Activated CD4-positive, alpha-beta memory T cell treated with anti-CD3 and anti-CD28 coated beads for 36 hours (primary cell): Measurements from ENCODE around the gene NKX3-2. TPM values are rescaled to one million over a fixed set of nuclear protein-coding genes. Genes with fewer than 3 reads are reported as not detected.
A peak's percentile ranks its signal among the peaks of the same experiment; 100 is the strongest.

Experiments
- CTCF ChIA-PET: fragments of 350-600 bp; sonication (Branson Sonifier 250); formaldehyde crosslinking; loops from one replicate; lab custom pipeline; 2021; ENCODE audit warnings: antibody characterized with exemption, inconsistent platforms; lab: Charles Lee
- POLR2A ChIA-PET: fragments of 350-600 bp; sonication (Branson Sonifier 250); formaldehyde crosslinking; loops from one replicate; lab custom pipeline; 2021; ENCODE audit warnings: antibody characterized with exemption; lab: Charles Lee
- DNase-seq: peaks from one replicate; pipeline ENCODE4 v3.0.0-alpha.2; 2020
- H3K27ac Mint-ChIP-seq: one replicate; pipeline ENCODE4 v1.8.0; 2021; ENCODE audit warnings: mixed read lengths
- H3K27me3 Mint-ChIP-seq: one replicate; pipeline ENCODE4 v1.8.0; 2021; ENCODE audit warnings: mixed read lengths
- H3K36me3 Mint-ChIP-seq: one replicate; pipeline ENCODE4 v1.8.0; 2021; ENCODE audit warnings: mixed read lengths
- H3K4me1 Mint-ChIP-seq: one replicate; pipeline ENCODE4 v1.8.0; 2021; ENCODE audit warnings: low read depth, mixed read lengths
- H3K4me3 Mint-ChIP-seq: one replicate; pipeline ENCODE4 v1.8.0; 2021; ENCODE audit warnings: mild to moderate bottlenecking, mixed read lengths
- H3K9me3 Mint-ChIP-seq: one replicate; pipeline ENCODE4 v1.8.0; 2021; ENCODE audit warnings: mixed read lengths
- intact Hi-C: fragments of 100-400 bp; cut with micrococcal nuclease; formaldehyde crosslinking; loops from one replicate; pipeline ENCODE4 v1.15.1; 2023
- total RNA-seq, 2 experiments: library from RNA; stranded (reverse); gene quantifications; one replicate each; pipeline ENCODE4 v1.2.3, GENCODE V29; 2021

NKX3-2 gene
- total RNA-seq, 2 experiments from 2014 or later = not detected

GRCh38 chr4:13527981-13528820 is 16.1 kb downstream of the NKX3-2 start:
- Mint-ChIP-seq H3K4me3 (peak overlapping the region; percentile 47), H3K9me3 (peaks cover 10% of the 10 kb centered on the region), H3K27me3 (peaks cover 81% of the 10 kb centered on the region), H3K36me3 (peaks cover 3% of the 10 kb centered on the region), H3K27ac (no peak overlapping the region), H3K4me1 (peaks cover 23% of the 10 kb centered on the region)
- peak; percentile 55 for DNase-seq
- intact Hi-C loops = loop anchor here (1.0 to 2.0 kb wide), 2 partner anchors 17 to 43 kb away; partner anchors contain the start of gene RAB28
- ChIA-PET POLR2A (no interaction called here), CTCF (interaction anchor here (1.0 to 3.8 kb wide), 3 partner anchors 13 to 20 kb away, joined by 3 to 12 read pairs (median 3); partner anchors contain the start of gene NKX3-2)

DNA sequence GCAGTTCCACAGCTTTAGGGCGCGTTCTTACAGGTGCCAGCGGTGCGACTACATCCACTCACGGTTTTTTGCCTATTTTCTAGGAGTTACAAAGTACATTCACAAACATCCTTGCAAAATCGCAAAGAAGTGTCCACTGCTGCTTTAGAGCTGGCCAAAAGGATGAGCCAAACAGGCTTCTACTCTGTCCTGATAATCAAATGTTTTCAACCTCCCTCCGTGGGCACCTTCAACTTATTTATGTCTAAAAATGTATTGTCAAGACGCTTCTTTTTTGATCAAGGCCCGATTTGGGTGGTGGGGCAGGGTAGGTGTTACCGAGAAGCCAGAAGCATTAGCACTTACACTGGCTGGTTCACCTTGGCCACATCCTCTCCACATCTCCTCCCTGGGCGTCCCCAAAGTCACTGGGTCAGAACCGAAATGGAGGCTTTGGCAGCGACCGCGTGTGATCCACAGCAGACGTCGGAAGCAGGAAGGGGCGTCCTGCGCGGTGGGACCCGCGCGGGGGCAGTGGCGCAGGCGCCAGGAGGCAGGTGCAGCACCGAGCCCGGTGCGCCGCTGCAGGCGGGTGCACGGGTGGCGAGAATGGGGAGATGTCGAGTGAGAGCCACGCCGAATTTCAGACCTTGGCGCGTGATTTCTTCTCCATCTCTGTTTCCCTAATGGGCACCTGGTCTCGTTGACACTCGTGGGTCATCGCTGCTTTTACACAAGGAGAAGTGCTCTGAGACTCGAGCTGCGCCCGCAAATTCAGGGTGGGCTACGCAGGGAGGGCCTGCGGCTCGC is 16.9 kb downstream of the NKX3-2 start:
- peaks cover 26% of the 10 kb centered on the region for H3K4me1 Mint-ChIP-seq
- H3K4me3 Mint-ChIP-seq = no peak overlapping the region
- peaks cover 86% of the 10 kb centered on the region for H3K27me3 Mint-ChIP-seq
- H3K9me3 Mint-ChIP-seq = peaks cover 10% of the 10 kb centered on the region
- H3K36me3 Mint-ChIP-seq = peaks cover 6% of the 10 kb centered on the region
- no peak for DNase-seq
- intact Hi-C loops = no loop called here
- ChIA-PET POLR2A (no interaction called here), CTCF (interaction anchor here (1.0 to 3.8 kb wide), 3 partner anchors 14 to 21 kb away, joined by 3 to 12 read pairs (median 3); partner anchors contain the start of gene NKX3-2)
- no peak overlapping the region for H3K27ac Mint-ChIP-seq

GRCh38 chr4:13526658-13527057 is 17.6 kb downstream of the NKX3-2 start:
- intact Hi-C loops = no loop called here
- Mint-ChIP-seq H3K9me3 (peaks cover 10% of the 10 kb centered on the region), H3K27me3 (peaks cover 89% of the 10 kb centered on the region), H3K27ac (no peak overlapping the region), H3K36me3 (peaks cover 6% of the 10 kb centered on the region), H3K4me3 (no peak overlapping the region), H3K4me1 (peaks cover 26% of the 10 kb centered on the region)
- ChIA-PET CTCF (interaction anchor here (1.0 to 1.3 kb wide), 3 partner anchors 17 to 21 kb away, joined by 3 to 4 read pairs (median 4); partner anchors contain the start of gene NKX3-2), POLR2A (no interaction called here)
- DNase-seq = no peak

DNA sequence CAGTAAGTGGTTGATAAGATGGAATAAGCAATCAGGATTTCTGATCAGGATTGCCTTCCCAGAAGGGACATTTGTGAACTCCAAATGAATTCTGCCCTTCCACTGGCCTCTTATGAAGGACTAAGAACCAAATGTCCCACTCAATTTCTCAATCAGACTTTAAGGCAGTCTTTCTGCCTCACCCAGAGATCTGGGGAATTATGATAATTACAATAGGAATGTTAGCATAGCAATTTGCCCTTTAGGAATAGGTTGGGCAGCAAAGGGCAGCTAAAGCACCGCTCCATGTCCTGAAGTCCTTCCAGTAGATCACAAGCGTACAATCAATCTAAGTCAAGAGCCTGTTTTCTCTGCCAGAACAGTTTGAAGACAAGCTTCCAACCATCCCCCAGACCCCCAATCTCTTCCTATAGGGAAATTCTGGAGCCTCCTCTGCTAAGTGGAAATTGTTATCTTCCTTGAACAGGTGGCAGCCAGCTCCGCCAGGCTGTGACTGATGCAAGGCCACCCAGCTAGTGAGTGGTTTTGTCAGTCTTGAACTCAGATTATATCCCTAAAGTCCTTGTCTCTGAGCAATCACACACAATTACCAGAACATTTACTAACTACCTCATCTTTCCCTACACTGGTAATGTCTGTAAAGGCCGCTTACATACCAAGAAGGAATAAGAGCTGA is 18.6 kb downstream of the NKX3-2 start:
- no peak overlapping the region for H3K4me3 Mint-ChIP-seq
- peaks cover 24% of the 10 kb centered on the region for H3K4me1 Mint-ChIP-seq
- CTCF ChIA-PET = interaction anchor here (1.0 to 1.3 kb wide), 2 partner anchors 18 to 22 kb away, joined by 4 read pairs; partner anchors contain the start of gene NKX3-2
- POLR2A ChIA-PET = interaction anchor here (2.1 kb wide), 1 partner anchor 17 kb away, joined by 8 read pairs; no protein-coding TSS in a partner anchor
- no peak overlapping the region for H3K27ac Mint-ChIP-seq
- intact Hi-C loops = no loop called here
- peaks cover 10% of the 10 kb centered on the region for H3K9me3 Mint-ChIP-seq
- H3K27me3 Mint-ChIP-seq = peaks cover 86% of the 10 kb centered on the region
- DNase-seq = no peak
- peaks cover 6% of the 10 kb centered on the region for H3K36me3 Mint-ChIP-seq

DNA sequence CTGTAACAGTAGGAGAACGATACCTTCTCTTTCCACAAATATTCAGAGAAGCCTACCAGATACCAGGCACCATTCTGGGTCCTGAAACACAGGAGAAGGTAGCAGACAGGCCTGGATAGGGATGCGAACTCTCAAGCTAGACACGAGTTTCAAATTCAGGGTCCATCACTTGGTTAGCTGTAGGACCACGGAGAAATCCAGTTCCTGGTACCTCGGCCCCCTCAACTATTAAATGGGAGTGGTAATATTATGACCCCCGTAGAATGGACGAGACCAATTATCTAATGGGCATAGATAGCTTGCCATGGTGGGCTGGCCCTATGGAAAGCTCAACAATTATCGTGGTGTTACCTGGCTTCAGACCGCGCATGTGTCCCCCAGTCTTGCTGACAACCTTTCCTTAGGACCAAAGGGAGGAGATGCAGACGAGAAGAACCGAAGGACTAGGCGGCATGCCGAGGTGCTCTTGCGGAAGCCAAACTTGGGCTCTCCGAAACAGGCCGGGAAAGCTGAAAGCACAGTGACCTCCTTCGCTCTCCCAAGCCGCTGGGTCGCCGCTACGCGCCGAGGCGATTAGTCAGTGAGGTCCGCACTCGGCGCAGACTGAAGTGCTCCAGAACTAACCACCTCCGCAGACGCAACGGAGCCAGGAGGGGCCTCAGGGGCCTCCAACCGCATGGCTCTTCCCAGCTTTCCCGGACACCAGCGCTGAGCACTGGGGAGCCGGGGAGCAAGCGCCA is 19.6 kb downstream of the NKX3-2 start:
- Mint-ChIP-seq H3K27ac (no peak overlapping the region), H3K4me1 (peaks cover 24% of the 10 kb centered on the region), H3K9me3 (peaks cover 10% of the 10 kb centered on the region), H3K36me3 (peaks cover 6% of the 10 kb centered on the region), H3K27me3 (peaks cover 78% of the 10 kb centered on the region), H3K4me3 (no peak overlapping the region)
- POLR2A ChIA-PET = interaction anchor here (2.1 kb wide), 1 partner anchor 18 kb away, joined by 8 read pairs; no protein-coding TSS in a partner anchor
- intact Hi-C loops = no loop called here
- DNase-seq = no peak
- CTCF ChIA-PET = interaction anchor here (0.5 to 1.2 kb wide), 3 partner anchors 15 to 556 kb away, joined by 3 to 4 read pairs (median 3); no protein-coding TSS in a partner anchor

- DNase-seq = no peak
- intact Hi-C loops = no loop called here
- Mint-ChIP-seq H3K36me3 (peaks cover 6% of the 10 kb centered on the region), H3K9me3 (peaks cover 10% of the 10 kb centered on the region), H3K27me3 (peaks cover 75% of the 10 kb centered on the region), H3K27ac (no peak overlapping the region), H3K4me1 (peaks cover 20% of the 10 kb centered on the region), H3K4me3 (no peak overlapping the region)
- ChIA-PET CTCF (interaction anchor here (0.5 to 1.2 kb wide), 3 partner anchors 16 to 555 kb away, joined by 3 to 4 read pairs (median 3); no protein-coding TSS in a partner anchor), POLR2A (interaction anchor here (2.1 kb wide), 1 partner anchor 19 kb away, joined by 8 read pairs; no protein-coding TSS in a partner anchor)
These were observed 20.5 kb downstream of the NKX3-2 start for GRCh38 chr4:13523591-13524503.

DNA sequence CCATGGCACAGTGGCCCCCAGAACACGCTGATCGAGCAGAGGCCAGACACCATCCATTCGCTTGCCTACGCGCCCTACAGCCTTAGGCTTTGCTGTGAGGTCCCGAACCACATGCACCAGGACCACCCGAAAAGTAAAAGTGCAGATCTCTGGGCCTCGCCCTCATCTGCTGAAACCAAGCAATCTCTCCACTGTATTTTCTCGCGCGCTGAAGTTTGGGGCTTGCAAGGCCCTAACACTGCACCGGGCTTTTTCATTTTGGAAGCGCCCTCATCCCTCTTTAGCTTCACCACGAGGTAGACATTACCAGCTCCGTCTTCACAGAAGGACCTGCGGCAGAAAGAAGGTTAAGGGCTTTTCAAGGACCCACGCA is 21.2 kb downstream of the NKX3-2 start:
- ChIA-PET CTCF (no interaction called here), POLR2A (no interaction called here)
- DNase-seq = no peak
- intact Hi-C loops = no loop called here
- Mint-ChIP-seq H3K36me3 (peaks cover 3% of the 10 kb centered on the region), H3K4me3 (no peak overlapping the region), H3K27ac (no peak overlapping the region), H3K27me3 (peaks cover 68% of the 10 kb centered on the region), H3K4me1 (peaks cover 13% of the 10 kb centered on the region), H3K9me3 (peaks cover 10% of the 10 kb centered on the region)

GRCh38 chr4:13522282-13523104 is 21.8 kb downstream of the NKX3-2 start:
- no peak overlapping the region for H3K27ac Mint-ChIP-seq
- DNase-seq = peak; percentile 41
- peaks cover 3% of the 10 kb centered on the region for H3K36me3 Mint-ChIP-seq
- intact Hi-C loops = no loop called here
- peaks cover 67% of the 10 kb centered on the region for H3K27me3 Mint-ChIP-seq
- POLR2A ChIA-PET = no interaction called here
- H3K4me1 Mint-ChIP-seq = peaks cover 11% of the 10 kb centered on the region
- H3K4me3 Mint-ChIP-seq = no peak overlapping the region
- CTCF ChIA-PET = interaction anchor here (0.9 to 1.0 kb wide), 3 partner anchors 14 to 26 kb away, joined by 3 to 4 read pairs (median 3); no protein-coding TSS in a partner anchor
- peaks cover 10% of the 10 kb centered on the region for H3K9me3 Mint-ChIP-seq

- no peak overlapping the region for H3K4me3 Mint-ChIP-seq
- H3K9me3 Mint-ChIP-seq = peaks cover 10% of the 10 kb centered on the region
- H3K36me3 Mint-ChIP-seq = peaks cover 3% of the 10 kb centered on the region
- intact Hi-C loops = no loop called here
- POLR2A ChIA-PET = no interaction called here
- H3K4me1 Mint-ChIP-seq = peaks cover 9% of the 10 kb centered on the region
- CTCF ChIA-PET = interaction anchor here (1.0 kb wide), 1 partner anchor 27 kb away, joined by 3 read pairs; no protein-coding TSS in a partner anchor
- H3K27ac Mint-ChIP-seq = no peak overlapping the region
- peaks cover 53% of the 10 kb centered on the region for H3K27me3 Mint-ChIP-seq
- no peak for DNase-seq
These were observed 23.3 kb downstream of the NKX3-2 start for GRCh38 chr4:13521047-13521446.
